ENCODE measurements around the gene TMEM9. TPM values are rescaled to one million over a fixed set of nuclear protein-coding genes. Genes with fewer than 3 reads are reported as not detected.

The TMEM9 gene
- total RNA-seq, 1 experiment from 2014 or later = 50.2 TPM

DNA sequence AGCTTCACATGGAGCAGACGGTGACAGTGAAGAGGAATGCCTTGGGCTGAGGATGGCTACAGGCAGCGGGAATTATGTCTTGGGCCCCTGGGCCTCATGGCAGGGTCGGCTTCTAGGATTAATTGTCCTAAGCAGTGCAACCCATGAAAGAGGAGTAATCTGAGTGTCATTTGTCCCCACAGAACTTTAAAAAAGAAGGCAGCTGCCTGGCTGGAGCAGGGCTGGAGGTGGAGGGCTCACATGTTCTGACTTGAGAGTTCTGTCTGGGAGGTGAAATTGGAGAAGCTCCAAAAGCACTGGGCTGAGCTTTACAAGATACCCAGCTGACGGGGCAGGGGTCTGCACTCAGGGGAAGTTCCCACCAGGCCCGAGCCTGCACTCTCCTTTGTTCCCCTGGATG is 64.7 kb downstream of the TMEM9 start:
- intact Hi-C loops (cut with micrococcal nuclease; ENCODE audit: unreplicated experiment) (no loop called here), in situ Hi-C loops (cut with HindIII; ENCODE audit: low pct_unique_long_range_greater_than_20kb, low sequenced_read_pairs) (no loop called here)
- H3K9me3 ChIP-seq (ENCODE audit: control insufficient read depth, insufficient read depth, low read depth, low read length) = no peaks in the 10 kb centered on the region
- TF ChIP-seq TCF7L2 (IDR thresholded peaks at IDR 0.05; ENCODE audit: low read depth, low read length) (no peak), SIN3A (IDR thresholded peaks at IDR 0.05; ENCODE audit: borderline replicate concordance, insufficient read depth, low read depth, low read length) (no peak), POLR2AphosphoS5 (IDR thresholded peaks at IDR 0.05; ENCODE audit: low read depth, low read length) (no peak)
- TF ChIP-seq, protein P1, sequence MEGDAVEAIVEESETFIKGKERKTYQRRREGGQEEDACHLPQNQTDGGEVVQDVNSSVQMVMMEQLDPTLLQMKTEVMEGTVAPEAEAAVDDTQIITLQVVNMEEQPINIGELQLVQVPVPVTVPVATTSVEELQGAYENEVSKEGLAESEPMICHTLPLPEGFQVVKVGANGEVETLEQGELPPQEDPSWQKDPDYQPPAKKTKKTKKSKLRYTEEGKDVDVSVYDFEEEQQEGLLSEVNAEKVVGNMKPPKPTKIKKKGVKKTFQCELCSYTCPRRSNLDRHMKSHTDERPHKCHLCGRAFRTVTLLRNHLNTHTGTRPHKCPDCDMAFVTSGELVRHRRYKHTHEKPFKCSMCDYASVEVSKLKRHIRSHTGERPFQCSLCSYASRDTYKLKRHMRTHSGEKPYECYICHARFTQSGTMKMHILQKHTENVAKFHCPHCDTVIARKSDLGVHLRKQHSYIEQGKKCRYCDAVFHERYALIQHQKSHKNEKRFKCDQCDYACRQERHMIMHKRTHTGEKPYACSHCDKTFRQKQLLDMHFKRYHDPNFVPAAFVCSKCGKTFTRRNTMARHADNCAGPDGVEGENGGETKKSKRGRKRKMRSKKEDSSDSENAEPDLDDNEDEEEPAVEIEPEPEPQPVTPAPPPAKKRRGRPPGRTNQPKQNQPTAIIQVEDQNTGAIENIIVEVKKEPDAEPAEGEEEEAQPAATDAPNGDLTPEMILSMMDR (IDR thresholded peaks at IDR 0.05) = no peak
- TF ChIP-seq, protein P2, sequence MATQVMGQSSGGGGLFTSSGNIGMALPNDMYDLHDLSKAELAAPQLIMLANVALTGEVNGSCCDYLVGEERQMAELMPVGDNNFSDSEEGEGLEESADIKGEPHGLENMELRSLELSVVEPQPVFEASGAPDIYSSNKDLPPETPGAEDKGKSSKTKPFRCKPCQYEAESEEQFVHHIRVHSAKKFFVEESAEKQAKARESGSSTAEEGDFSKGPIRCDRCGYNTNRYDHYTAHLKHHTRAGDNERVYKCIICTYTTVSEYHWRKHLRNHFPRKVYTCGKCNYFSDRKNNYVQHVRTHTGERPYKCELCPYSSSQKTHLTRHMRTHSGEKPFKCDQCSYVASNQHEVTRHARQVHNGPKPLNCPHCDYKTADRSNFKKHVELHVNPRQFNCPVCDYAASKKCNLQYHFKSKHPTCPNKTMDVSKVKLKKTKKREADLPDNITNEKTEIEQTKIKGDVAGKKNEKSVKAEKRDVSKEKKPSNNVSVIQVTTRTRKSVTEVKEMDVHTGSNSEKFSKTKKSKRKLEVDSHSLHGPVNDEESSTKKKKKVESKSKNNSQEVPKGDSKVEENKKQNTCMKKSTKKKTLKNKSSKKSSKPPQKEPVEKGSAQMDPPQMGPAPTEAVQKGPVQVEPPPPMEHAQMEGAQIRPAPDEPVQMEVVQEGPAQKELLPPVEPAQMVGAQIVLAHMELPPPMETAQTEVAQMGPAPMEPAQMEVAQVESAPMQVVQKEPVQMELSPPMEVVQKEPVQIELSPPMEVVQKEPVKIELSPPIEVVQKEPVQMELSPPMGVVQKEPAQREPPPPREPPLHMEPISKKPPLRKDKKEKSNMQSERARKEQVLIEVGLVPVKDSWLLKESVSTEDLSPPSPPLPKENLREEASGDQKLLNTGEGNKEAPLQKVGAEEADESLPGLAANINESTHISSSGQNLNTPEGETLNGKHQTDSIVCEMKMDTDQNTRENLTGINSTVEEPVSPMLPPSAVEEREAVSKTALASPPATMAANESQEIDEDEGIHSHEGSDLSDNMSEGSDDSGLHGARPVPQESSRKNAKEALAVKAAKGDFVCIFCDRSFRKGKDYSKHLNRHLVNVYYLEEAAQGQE (IDR thresholded peaks at IDR 0.05; ENCODE audit: insufficient read depth in 1 of 2, low read depth in 2 of 2, low read length in 1 of 2) = no peak
- ChIA-PET CTCF (no interaction called here), POLR2A (no interaction called here)
- H3K4me3 ChIP-seq (ENCODE audit: low read depth in 2 of 2, low read length in 2 of 2) = no peak overlapping the region
- H3K36me3 ChIP-seq (ENCODE audit: control insufficient read depth, insufficient read depth, low read length) = no peaks in the 10 kb centered on the region
- DNase-seq (ENCODE audit: low read depth, low spot score) (no peak), ATAC-seq (no peak)
- no peak overlapping the region for H3K27ac ChIP-seq (ENCODE audit: low read length)
- H3K4me1 ChIP-seq (ENCODE audit: control insufficient read depth, insufficient read depth, low read length) = no peaks in the 10 kb centered on the region
- H3K27me3 ChIP-seq (ENCODE audit: control insufficient read depth, insufficient read depth, low read length) = peaks cover 2% of the 10 kb centered on the region
- no TSS peak for BruUV-seq (replicated peaks)

DNA sequence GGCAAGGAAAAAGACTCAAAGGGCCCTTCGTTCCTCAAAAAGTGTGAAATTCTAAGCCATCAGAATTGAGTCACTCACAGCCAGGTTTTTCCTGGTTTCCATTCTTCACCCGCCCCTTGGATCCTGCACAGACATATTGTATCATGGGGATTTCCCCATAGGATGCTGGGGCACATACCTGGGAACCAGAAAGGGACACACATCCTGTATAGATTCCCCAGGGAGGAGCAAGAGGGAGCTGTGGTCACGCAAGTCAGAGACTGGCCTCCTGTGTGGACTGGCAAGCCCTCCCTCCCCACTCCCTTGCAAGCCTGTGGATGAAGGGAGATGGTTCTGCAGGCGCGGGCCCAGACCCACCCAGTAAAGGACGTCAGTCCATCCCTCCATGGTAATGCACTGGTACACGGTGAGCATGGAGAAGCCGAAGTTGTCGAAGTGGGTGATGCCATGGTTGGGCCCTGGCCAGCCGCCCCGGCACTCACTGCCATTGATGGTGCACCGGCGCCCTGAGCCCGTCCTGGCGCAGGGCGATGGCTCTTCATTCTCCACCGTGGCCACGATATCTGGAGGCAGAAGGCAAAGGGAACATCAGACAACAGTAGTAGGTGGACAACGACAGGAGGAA is 65.3 kb downstream of the TMEM9 start:
- no peak overlapping the region for H3K27ac ChIP-seq (ENCODE audit: low read length)
- ATAC-seq = no peak
- H3K36me3 ChIP-seq (ENCODE audit: control insufficient read depth, insufficient read depth, low read length) = no peaks in the 10 kb centered on the region
- BruUV-seq (replicated peaks) = no TSS peak
- CTCF ChIA-PET = no interaction called here
- no peaks in the 10 kb centered on the region for H3K4me1 ChIP-seq (ENCODE audit: control insufficient read depth, insufficient read depth, low read length)
- in situ Hi-C loops (cut with HindIII; ENCODE audit: low pct_unique_long_range_greater_than_20kb, low sequenced_read_pairs) = no loop called here
- POLR2A ChIA-PET = no interaction called here
- no peaks in the 10 kb centered on the region for H3K9me3 ChIP-seq (ENCODE audit: control insufficient read depth, insufficient read depth, low read depth, low read length)
- TF ChIP-seq, protein P2 (IDR thresholded peaks at IDR 0.05; ENCODE audit: insufficient read depth in 1 of 2, low read depth in 2 of 2, low read length in 1 of 2) = no peak
- TF ChIP-seq, protein P1 (IDR thresholded peaks at IDR 0.05) = no peak
- no peak for TF ChIP-seq TCF7L2 (IDR thresholded peaks at IDR 0.05; ENCODE audit: low read depth, low read length)
- TF ChIP-seq POLR2AphosphoS5 (IDR thresholded peaks at IDR 0.05; ENCODE audit: low read depth, low read length) = no peak
- TF ChIP-seq SIN3A (IDR thresholded peaks at IDR 0.05; ENCODE audit: borderline replicate concordance, insufficient read depth, low read depth, low read length) = no peak
- DNase-seq (ENCODE audit: low read depth, low spot score) = no peak
- intact Hi-C loops (cut with micrococcal nuclease; ENCODE audit: unreplicated experiment) = no loop called here
- H3K27me3 ChIP-seq (ENCODE audit: control insufficient read depth, insufficient read depth, low read length) = peaks cover 2% of the 10 kb centered on the region
- H3K4me3 ChIP-seq (ENCODE audit: low read depth in 2 of 2, low read length in 2 of 2) = no peak overlapping the region
